Measurements from ENCODE around the gene NDUFA13.

The NDUFA13 gene

DNA sequence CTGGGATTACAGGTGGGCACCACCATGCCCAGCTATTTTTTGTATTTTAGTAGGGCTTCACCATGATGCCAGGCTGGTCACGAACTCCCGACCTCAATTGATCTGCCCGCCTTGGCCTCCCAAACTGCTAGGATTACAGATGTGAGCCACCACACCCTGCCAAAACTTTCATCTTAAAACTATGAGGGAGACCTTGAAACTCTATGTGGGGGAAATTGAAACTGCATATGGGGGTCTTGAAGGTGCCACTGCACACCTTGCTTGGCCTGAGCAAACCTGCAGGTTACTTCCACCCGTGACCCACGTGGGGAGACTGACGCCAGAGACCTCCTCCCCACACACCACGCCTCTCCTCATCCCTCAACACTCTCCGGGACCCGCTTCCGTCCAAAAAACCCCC lies 37.6 kb downstream of the NDUFA13 start:
- no peak for TF ChIP-seq EZH2phosphoT487 (IDR thresholded peaks at IDR 0.05; ENCODE audit: borderline replicate concordance)
- TF ChIP-seq, protein P1, sequence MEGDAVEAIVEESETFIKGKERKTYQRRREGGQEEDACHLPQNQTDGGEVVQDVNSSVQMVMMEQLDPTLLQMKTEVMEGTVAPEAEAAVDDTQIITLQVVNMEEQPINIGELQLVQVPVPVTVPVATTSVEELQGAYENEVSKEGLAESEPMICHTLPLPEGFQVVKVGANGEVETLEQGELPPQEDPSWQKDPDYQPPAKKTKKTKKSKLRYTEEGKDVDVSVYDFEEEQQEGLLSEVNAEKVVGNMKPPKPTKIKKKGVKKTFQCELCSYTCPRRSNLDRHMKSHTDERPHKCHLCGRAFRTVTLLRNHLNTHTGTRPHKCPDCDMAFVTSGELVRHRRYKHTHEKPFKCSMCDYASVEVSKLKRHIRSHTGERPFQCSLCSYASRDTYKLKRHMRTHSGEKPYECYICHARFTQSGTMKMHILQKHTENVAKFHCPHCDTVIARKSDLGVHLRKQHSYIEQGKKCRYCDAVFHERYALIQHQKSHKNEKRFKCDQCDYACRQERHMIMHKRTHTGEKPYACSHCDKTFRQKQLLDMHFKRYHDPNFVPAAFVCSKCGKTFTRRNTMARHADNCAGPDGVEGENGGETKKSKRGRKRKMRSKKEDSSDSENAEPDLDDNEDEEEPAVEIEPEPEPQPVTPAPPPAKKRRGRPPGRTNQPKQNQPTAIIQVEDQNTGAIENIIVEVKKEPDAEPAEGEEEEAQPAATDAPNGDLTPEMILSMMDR (conservative IDR thresholded peaks at IDR 0.05; ENCODE audit: low read length): no peak
- Histone ChIP-seq H3K4me1 (ENCODE audit: insufficient read depth, low read length, poor library complexity, severe bottlenecking) (no peaks in the 10 kb centered on the region), H3K36me3 (ENCODE audit: insufficient read depth, low read length) (no peaks in the 10 kb centered on the region), H3K4me3 (ENCODE audit: low read length, poor library complexity, severe bottlenecking) (no peak overlapping the region), H3K9me3 (ENCODE audit: insufficient read depth, low read depth, low read length) (no peaks in the 10 kb centered on the region), H3K79me2 (ENCODE audit: insufficient read depth, low read length) (no peaks in the 10 kb centered on the region), H3F3A (ENCODE audit: low read depth) (no peaks in the 10 kb centered on the region), H3K9ac (ENCODE audit: low read depth, low read length, poor library complexity, severe bottlenecking) (no peak overlapping the region), H3K9me2 (replicated peaks; ENCODE audit: low read depth, low read length) (no peaks in the 10 kb centered on the region), H2AFZ (ENCODE audit: low read length) (no peak overlapping the region), H4K20me1 (ENCODE audit: insufficient read depth, low read length, poor library complexity, severe bottlenecking) (no peaks in the 10 kb centered on the region), H3K27me3 (ENCODE audit: insufficient read depth, low read length, poor library complexity, severe bottlenecking) (no peaks in the 10 kb centered on the region), H3K4me2 (ENCODE audit: low read depth, low read length, poor library complexity, severe bottlenecking) (no peak overlapping the region)

DNA sequence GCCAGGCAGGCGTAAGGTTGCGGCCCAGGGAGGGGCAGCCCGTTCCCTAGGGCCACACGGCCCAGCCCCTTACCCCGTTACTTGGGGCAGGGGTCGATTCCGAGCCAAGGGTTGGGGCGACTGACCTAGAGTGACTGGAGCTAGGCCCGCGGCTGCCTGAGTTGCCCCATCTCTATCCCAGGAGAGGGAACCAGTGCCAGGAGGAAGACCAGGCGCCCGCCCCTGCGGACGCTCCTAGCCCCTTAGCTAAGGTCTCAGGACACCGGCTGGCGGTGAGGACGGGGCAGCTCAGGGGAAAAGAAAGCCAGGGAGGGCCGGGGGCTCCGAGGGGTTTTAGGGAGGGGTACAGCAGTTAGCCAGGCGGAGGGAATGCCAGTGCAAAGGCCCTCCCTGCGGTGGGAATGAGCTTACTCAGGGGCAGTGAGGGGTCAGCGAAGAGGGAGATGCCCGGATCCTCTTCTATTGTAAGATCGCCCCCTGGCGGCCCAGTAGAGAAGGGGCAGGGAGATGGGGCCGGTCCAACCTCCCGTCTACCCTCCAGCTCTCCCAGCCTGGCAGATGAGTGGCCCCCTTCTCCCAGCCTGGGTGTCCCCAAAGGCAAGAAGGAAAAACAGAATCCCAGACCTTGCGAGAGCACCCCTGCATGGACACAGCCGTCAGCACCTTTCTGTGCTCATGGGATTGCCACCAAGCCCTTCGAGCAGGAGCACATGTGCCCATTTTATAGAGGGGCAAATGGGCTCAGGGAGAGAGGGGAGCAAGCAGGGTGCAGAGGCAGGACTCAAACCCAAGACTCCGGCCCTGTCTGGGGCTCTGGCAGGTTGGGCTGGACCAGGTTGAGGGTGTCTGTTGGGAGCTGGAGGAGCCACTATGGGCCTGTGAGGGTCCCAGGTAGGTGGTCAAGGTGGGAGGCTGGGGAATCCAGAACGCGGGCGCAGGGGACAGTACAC lies 38.3 kb downstream of the NDUFA13 start:
- Histone ChIP-seq H3K4me1 (ENCODE audit: insufficient read depth, low read length, poor library complexity, severe bottlenecking) (no peaks in the 10 kb centered on the region), H3K9me2 (replicated peaks; ENCODE audit: low read depth, low read length) (no peaks in the 10 kb centered on the region), H3K9me3 (ENCODE audit: insufficient read depth, low read depth, low read length) (no peaks in the 10 kb centered on the region), H3F3A (ENCODE audit: low read depth) (no peaks in the 10 kb centered on the region), H2AFZ (ENCODE audit: low read length) (no peak overlapping the region), H3K4me2 (ENCODE audit: low read depth, low read length, poor library complexity, severe bottlenecking) (no peak overlapping the region), H3K9ac (ENCODE audit: low read depth, low read length, poor library complexity, severe bottlenecking) (no peak overlapping the region), H3K79me2 (ENCODE audit: insufficient read depth, low read length) (no peaks in the 10 kb centered on the region), H4K20me1 (ENCODE audit: insufficient read depth, low read length, poor library complexity, severe bottlenecking) (no peaks in the 10 kb centered on the region), H3K4me3 (ENCODE audit: low read length, poor library complexity, severe bottlenecking) (no peak overlapping the region), H3K27me3 (ENCODE audit: insufficient read depth, low read length, poor library complexity, severe bottlenecking) (no peaks in the 10 kb centered on the region), H3K36me3 (ENCODE audit: insufficient read depth, low read length) (no peaks in the 10 kb centered on the region)
- no peak for TF ChIP-seq EZH2phosphoT487 (IDR thresholded peaks at IDR 0.05; ENCODE audit: borderline replicate concordance)
- TF ChIP-seq, protein P1 (conservative IDR thresholded peaks at IDR 0.05; ENCODE audit: low read length): peak; percentile 71

DNA sequence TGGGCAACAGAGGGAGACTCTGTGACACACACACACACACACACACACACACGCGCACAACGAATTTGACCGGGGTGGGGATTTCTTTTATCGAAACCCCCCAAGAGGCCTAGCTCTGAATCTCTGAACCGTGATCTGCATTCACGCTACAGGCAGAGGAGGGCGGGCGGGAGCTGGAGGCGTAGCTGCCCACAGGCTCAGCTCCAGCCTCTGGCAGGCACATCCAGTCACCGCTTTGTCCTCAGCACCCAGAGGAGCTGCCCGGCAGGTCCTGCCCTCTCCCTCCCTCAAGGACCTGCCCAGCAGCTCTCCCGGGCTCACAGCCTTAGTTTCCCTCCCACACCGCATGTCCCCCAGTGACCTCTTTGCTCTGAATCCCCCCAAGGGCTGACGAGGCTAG lies 42.0 kb downstream of the NDUFA13 start:
- TF ChIP-seq EZH2phosphoT487 (IDR thresholded peaks at IDR 0.05; ENCODE audit: borderline replicate concordance): no peak
- TF ChIP-seq, protein P1 (conservative IDR thresholded peaks at IDR 0.05; ENCODE audit: low read length): no peak

More for the DNA sequence above, 42.0 kb downstream of the NDUFA13 start:
- Histone ChIP-seq H4K20me1 (ENCODE audit: insufficient read depth, low read length, poor library complexity, severe bottlenecking) (no peaks in the 10 kb centered on the region), H3K9me3 (ENCODE audit: insufficient read depth, low read depth, low read length) (no peaks in the 10 kb centered on the region), H3K4me2 (ENCODE audit: low read depth, low read length, poor library complexity, severe bottlenecking) (no peak overlapping the region), H3K27me3 (ENCODE audit: insufficient read depth, low read length, poor library complexity, severe bottlenecking) (no peaks in the 10 kb centered on the region), H3K79me2 (ENCODE audit: insufficient read depth, low read length) (no peaks in the 10 kb centered on the region), H3K9ac (ENCODE audit: low read depth, low read length, poor library complexity, severe bottlenecking) (no peak overlapping the region), H3K36me3 (ENCODE audit: insufficient read depth, low read length) (no peaks in the 10 kb centered on the region), H3K9me2 (replicated peaks; ENCODE audit: low read depth, low read length) (no peaks in the 10 kb centered on the region), H3K4me3 (ENCODE audit: low read length, poor library complexity, severe bottlenecking) (no peak overlapping the region), H3K4me1 (ENCODE audit: insufficient read depth, low read length, poor library complexity, severe bottlenecking) (no peaks in the 10 kb centered on the region), H2AFZ (ENCODE audit: low read length) (no peak overlapping the region), H3F3A (ENCODE audit: low read depth) (no peaks in the 10 kb centered on the region)
